IPS DF 4.7 (cell line): ENCODE results near the gene TNK2.

Experiments
- DNase-seq: peaks from one replicate; pipeline ENCODE4 v3.0.0-alpha.2; 2013; ENCODE audit warnings: low spot score; ENCODE audit errors: extremely low read depth

The TNK2 gene

GRCh38 chr3:195900436-195901355, 7.7 kb downstream of the TNK2 start:
- DNase-seq = no peak

- no peak for DNase-seq
Measured at GRCh38 chr3:195899701-195900435, 8.5 kb downstream of the TNK2 start.

- no peak for DNase-seq
Measured at GRCh38 chr3:195897853-195898415, 10.4 kb downstream of the TNK2 start.

GRCh38 chr3:195897081-195897852, 11.1 kb downstream of the TNK2 start:
- DNase-seq = no peak

DNA sequence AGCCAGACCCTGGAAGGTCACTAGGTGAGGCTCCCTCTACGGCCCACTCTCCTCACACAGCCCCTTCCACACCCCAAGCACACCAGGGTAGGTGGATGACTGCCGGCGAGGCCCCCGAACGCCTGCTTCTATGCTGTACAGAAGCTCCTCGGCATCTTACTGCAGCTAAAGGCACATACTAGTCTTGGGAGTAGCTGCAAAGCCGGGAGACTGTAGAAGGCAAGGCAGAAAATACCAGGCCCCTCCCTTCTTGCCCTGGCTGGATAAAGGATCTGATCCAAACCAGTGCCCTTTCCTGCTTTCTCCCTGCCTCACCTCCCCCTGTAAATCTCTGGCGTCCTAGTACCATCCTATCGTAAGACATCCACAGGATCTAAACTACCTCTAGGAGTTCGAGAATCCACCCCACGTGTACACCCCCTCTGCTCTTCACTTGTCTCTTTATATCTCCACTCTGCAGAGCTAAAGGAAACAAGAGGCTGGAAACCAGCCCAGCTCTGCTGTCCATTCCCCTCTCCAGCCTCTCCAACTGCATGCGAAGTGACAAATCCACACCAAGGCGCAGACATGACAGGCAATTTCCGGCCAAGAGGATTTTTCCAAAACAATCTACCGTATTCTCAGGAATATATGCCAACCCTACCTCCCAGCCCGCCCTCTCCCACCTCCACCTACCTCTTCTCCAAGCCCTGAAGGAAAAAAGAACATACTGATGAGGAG, 11.8 kb downstream of the TNK2 start:
- DNase-seq = no peak

DNA sequence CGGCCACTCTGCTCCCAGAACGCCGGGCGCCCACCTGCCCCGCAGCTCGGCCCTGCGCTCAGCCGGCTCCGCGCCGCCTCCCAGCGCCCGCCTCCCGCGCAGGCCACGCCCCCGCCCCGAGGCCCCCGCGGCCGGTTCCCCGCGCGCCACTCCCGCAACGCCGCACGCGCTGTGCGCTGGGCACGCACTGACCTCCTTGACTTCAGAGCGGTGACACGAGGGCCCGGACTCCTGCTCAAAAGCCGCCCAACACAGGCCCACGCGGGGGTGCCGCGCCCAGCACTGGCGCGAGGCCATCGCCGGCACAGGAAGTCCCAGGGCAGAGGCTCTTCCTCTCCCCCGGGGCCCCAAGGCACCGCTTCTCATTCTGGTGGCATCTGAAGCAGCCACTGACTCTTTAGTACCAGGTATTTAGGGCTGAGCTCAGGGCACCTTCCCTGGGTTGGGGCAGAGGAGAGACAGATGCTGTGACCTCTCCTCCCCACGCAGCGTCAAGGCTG, 12.4 kb downstream of the TNK2 start:
- DNase-seq = no peak

- no peak for DNase-seq
Measured at GRCh38 chr3:195895078-195895860, 13.1 kb downstream of the TNK2 start.

DNA sequence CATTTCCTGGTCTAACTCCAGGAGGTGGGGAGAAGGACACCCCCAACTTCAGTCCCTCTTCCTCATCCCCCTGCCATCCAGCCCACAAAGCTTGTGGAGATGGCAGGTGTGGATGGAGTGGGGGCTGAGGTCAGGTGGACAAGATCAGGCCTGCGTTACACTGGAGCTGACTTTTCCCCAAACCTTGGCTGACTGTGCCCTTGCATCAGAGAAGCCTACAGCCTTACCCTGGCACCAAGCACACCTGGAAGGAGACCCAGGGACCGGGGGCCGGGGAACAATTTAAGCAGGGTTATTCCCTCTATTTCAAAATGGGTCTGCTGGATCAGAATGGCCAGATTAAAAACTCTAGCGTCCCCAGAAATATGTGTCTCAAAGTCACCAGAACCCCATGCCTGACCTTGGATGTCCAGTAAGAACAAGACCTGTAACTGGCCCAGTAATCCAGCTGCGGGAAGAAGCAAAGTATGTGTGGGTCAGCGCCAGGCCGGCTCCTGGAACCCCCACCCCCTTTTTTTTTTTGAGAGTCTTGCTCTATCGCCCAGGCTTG, 14.4 kb downstream of the TNK2 start:
- no peak for DNase-seq

- no peak for DNase-seq
Measured at GRCh38 chr3:195893516-195893915, 14.8 kb downstream of the TNK2 start.

DNA sequence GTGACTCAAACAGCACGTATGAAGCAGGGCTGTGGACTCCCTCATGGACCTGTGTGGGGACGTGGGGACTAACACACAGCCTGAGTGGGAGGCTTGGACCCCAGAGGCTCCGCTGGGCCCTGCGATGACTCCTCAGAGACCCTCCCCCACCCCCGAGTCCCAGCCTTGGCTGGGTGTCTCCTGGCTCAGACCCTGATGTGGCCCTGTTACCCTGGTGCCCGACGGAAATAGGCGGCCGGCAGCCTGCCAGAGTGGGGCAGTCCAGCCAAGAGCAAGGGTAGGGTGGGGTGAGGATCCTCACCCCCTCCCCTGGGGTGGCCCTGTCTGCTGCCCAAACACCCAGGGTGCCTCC, 15.3 kb downstream of the TNK2 start:
- no peak for DNase-seq

DNA sequence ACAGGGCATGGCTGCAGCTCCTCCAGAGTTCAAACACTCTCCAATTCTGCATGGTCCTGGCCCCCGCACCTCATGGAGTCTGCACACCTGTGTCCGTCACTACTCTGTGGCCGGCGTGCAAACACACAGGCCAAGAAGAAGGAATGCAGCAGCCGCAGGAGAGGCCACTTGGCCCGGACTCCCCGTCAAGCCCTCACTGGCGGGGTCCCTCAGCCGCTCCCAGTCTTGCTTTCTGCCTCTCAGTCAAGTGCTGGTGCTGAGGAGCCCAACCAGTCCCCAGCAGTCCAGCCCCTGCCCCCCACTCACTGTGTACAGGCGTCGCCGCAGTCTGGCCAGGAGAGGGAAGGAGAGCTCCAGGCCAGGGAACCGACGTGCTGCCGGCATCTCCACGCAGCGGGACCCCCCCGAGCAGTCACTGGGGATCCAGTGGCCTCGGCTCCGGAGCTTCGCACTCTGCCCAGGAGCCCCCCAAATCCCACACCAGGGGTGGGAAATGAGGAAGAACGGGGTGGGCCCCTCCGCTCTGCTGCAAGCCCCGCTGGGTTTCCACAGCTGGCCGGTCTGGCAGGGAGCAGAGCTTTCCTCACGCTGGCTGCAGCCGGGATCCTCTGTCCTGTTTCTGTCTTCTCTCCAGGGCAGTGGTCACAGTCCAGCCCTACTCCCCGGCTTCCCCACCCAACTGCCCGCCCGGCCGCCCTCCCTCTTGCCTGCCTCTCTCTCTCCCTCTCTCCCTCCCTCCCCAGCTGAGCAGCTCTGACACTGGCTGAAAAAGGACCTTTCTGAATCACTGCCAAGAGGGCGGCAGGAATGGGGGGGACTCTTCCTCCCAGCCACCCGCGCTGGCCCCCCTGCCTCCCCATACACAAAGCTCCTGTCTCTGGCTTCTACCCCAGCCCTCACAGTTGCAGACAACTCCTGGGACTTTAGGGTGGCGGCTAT, 16.0 kb downstream of the TNK2 start:
- DNase-seq = no peak

DNA sequence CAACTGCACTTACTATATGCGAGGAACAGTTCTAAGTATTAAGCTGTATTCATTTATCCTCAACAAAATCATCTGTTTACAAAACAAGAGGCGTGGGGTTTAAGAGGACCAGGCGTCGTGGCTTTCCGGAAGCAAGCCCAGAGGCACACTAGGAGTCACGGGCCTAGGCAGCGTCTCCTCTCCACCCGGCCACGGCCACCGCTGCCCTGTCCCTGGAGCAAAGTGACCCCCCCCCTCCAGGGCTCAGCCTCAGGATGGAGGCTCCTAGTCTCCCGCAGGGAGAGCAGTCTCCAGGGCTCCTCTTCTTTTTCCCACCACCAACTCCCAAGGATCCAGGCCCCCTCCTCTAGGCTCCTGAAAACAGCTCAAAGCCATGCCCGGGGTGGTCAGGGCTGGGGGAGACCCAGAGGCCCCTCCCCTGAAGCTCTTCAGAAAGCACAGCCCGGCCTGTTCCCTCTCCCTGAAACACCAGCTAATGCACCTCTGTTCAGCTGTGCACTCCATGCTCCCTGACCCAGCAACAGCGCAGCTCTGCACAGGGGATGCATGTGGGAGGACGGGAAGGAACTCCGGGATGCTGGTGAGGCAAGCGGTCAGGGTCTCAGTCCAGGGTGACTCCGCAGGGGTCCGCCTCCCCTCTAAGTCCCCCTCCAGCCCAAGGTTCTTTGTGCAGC, 16.8 kb downstream of the TNK2 start:
- no peak for DNase-seq

DNA sequence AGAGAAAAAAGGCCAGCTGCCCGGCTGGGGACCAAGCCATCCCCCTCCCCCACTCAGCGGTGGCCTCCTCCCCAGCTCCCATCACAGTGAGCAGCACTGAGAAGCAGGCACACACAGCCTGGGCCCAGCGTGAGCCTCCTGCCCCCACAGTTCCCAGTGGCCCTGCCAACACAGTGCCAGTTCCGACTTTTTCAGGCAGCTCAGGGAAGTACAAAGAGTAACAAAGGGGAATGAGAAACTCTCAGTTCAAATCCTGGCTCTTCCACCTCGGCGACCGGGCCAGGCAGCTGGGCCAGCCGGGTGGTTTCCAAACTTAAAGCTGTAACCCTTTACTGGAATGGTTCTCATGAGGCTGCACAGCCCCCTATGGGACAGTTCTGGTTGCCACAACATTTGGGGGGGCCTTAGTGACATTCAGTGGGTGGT, 18.5 kb downstream of the TNK2 start:
- DNase-seq = no peak

DNA sequence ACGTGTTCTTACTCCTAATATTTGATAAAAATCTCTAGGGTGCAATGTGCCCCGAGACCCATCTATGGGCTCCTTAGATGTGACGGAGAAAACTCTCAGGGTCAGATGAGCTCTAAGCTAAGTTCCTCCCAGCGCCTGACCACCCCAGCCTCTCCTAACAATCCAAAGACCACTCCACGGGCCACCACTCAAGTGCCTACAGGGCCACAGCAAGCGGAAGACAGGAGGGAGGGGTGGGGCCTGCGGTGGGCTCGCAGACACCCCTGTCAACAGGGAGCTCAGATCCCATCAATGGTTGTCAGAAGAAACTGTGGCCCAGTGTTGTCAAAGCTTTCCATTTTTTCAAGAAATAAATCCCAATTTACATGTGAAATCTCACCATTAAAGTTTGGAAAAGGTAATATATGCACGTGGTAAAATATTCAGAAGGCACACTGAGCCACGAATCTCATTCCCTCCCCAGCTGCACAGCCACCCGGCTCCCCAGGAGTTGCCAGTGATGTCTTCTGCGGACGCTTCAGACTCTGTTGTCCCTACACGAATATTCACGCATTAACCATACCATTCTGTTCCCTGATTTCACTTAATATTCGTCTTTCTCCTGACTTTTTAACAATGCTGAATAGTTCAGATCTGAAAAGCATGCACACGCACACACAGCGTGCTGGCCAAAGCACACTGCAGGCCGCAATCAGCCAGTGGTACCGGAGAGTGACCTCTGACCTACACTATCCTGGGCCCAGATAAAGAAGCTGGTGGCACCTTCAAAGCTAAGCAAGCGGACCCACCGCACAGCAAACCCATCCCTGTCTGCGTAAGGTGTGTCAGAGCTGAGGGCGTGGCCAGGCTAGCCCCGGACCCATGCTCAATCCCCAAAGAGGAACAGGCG, 19.1 kb downstream of the TNK2 start:
- no peak for DNase-seq

DNA sequence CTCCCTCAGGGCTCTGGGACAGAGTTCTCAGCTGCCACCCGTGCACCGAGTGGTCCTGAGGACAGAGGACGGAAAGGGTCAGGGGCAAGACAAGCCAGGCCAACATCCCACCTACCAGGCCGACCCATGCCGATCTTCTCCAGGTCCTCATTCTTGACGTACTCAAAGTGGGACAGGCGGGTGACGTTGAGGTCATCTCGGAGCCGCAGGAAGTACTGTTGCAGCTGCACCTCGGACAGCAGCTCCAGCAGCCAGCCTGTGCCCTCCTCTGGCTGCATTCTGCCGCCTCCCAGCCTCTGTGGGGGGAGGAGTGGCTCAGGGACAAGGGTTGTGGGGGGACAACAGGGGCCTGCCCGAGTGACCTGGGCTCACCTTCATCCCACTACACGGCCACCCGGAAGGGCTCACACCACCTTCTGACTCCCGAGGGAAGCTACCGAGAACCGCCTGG, 20.0 kb downstream of the TNK2 start:
- no peak for DNase-seq

GRCh38 chr3:195887670-195888069, 20.7 kb downstream of the TNK2 start:
- DNase-seq = no peak
